Measurements from ENCODE around the gene FRYL.

DNA sequence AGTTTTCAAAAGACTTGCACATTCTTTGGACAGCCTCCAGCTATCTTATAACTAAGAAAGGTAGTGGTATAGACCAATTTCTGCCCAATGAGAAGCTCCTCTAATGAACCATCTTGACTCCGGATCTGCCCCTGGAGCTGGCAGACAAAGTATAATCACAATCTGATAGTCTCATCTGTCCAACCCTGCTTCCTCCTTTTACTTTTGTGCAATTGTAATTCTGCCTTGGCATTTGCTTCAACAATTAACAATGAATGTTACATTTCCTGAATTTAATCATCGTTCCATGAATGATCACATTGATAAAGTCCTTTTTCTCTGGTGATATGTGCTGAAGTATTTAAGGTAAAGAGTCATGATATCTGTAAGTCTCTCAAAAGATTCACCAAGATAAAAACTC is 27.8 kb downstream of the FRYL start:
- TF ChIP-seq, protein P1, sequence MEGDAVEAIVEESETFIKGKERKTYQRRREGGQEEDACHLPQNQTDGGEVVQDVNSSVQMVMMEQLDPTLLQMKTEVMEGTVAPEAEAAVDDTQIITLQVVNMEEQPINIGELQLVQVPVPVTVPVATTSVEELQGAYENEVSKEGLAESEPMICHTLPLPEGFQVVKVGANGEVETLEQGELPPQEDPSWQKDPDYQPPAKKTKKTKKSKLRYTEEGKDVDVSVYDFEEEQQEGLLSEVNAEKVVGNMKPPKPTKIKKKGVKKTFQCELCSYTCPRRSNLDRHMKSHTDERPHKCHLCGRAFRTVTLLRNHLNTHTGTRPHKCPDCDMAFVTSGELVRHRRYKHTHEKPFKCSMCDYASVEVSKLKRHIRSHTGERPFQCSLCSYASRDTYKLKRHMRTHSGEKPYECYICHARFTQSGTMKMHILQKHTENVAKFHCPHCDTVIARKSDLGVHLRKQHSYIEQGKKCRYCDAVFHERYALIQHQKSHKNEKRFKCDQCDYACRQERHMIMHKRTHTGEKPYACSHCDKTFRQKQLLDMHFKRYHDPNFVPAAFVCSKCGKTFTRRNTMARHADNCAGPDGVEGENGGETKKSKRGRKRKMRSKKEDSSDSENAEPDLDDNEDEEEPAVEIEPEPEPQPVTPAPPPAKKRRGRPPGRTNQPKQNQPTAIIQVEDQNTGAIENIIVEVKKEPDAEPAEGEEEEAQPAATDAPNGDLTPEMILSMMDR (conservative IDR thresholded peaks at IDR 0.05; ENCODE audit: low read depth, low read length), result no peak
- TF ChIP-seq EZH2 (IDR thresholded peaks at IDR 0.05; ENCODE audit: borderline replicate concordance, low read depth, low read length, poor library complexity, severe bottlenecking), result no peak

Measured in A673 (cell line).